Vagina (tissue), 2 donors: ENCODE measurements around the gene MED13L.

Source experiments
- CTCF ChIP-seq, 3 experiments: fragments of 450-650 bp in 2 of 3; fragments of 200-600 bp in 1 of 3; sonication (generic) in 1 of 3; IDR thresholded peaks; one replicate each; pipeline ENCODE4 v1.5.1; 2017 to 2019; ENCODE audit warnings: antibody characterized with exemption in 3 of 3, mild to moderate bottlenecking in 2 of 3, moderate library complexity in 2 of 3
- POLR2A ChIP-seq, 2 donors: fragments of 450-650 bp; IDR thresholded peaks; one replicate each; pipeline ENCODE4 v1.6.1; 2017; ENCODE audit warnings: antibody characterized with exemption in 2 of 2, mild to moderate bottlenecking in 2 of 2, moderate library complexity in 2 of 2
- POLR2AphosphoS5 ChIP-seq, 2 donors: sonication (generic); formaldehyde crosslinking; IDR thresholded peaks; one replicate each; pipeline ENCODE4 v1.9.0; 2017; ENCODE audit warnings: antibody characterized with exemption in 2 of 2, mild to moderate bottlenecking in 2 of 2, low read depth in 1 of 2; ENCODE audit not compliant: insufficient read depth in 1 of 2

- no peak for TF ChIP-seq CTCF (IDR thresholded peaks at IDR 0.05)
- TF ChIP-seq POLR2A (IDR thresholded peaks at IDR 0.05), result no peak
- TF ChIP-seq POLR2AphosphoS5 (IDR thresholded peaks at IDR 0.05; ENCODE audit: insufficient read depth in 1 of 2, low read depth in 1 of 2), result no peak
Observed at GRCh38 chr12:116133149-116133548, 144.3 kb downstream of the MED13L start.
